ENCODE results near the gene SLC22A15. TPM values are rescaled to one million over a fixed set of nuclear protein-coding genes. Genes with fewer than 3 reads are reported as not detected.

SLC22A15 gene
- total and polyA plus RNA-seq, 10 of the 15 experiments (the other 5 are each of a cell fraction or from before 2014, with no cell fraction given): 0.05 to 2.8 (median 0.13) TPM; not detected in 1

DNA sequence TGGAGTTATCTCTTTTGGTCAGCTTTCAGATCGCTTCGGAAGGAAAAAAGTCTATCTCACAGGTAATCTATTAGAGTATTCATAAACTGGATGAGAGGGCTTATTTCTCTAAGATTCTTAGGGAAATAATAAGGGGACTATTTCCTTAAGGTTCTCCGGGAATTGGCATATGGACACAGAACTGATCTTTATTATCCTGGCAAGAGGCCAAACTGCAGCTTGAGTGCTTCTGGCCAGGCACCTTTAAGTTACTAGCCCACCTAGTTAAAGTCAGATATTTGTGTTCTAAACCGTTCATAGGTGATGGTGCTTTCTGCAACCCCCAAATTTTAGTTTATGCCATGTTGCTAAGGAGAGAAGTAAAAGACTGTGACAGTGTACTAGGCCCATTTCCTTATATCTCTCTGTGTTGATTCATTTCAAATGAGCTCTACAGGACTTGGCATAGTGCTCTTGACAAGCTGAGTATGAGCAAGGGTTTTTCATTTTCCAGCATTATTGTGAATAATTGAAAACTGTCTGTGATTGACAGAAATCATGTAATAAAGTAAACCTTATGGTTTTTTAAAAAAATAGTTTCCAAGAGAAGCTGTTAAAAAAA is 43.4 kb downstream of the SLC22A15 start:
- Histone ChIP-seq H3K9me3 (replicated peaks; ENCODE audit: control insufficient read depth, insufficient read depth, low read length) (no peaks in the 10 kb centered on the region), H3K9ac (ENCODE audit: control insufficient read depth, insufficient read depth, low read length) (no peak overlapping the region), H3K27me3 (replicated peaks in 1 of 2; ENCODE audit: control insufficient read depth in 2 of 2, insufficient read depth in 2 of 2, low read length in 1 of 2) (no peaks in the 10 kb centered on the region), H3K4me2 (ENCODE audit: control insufficient read depth, insufficient read depth) (no peak overlapping the region), H2AFZ (ENCODE audit: control insufficient read depth, low read depth, low read length) (no peak overlapping the region), H3K27ac (ENCODE audit: control insufficient read depth, insufficient read depth) (no peak overlapping the region), H3K36me3 (ENCODE audit: control insufficient read depth in 2 of 2, insufficient read depth in 2 of 2, low read length in 1 of 2) (no peaks in the 10 kb centered on the region), H3K79me2 (ENCODE audit: control insufficient read depth, insufficient read depth, low read length) (no peaks in the 10 kb centered on the region), H3K4me3 (no peak overlapping the region), H4K20me1 (ENCODE audit: control insufficient read depth, insufficient read depth) (no peaks in the 10 kb centered on the region), H3K4me1 (ENCODE audit: control insufficient read depth, insufficient read depth, low read length) (no peaks in the 10 kb centered on the region)
- no TSS peak for BruUV-seq (replicated peaks)
- TF ChIP-seq, protein P1, sequence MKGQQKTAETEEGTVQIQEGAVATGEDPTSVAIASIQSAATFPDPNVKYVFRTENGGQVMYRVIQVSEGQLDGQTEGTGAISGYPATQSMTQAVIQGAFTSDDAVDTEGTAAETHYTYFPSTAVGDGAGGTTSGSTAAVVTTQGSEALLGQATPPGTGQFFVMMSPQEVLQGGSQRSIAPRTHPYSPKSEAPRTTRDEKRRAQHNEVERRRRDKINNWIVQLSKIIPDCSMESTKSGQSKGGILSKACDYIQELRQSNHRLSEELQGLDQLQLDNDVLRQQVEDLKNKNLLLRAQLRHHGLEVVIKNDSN (IDR thresholded peaks at IDR 0.05; ENCODE audit: borderline replicate concordance, extremely low read length, insufficient read depth, low read depth, low read length): no peak
- TF ChIP-seq EP300 (IDR thresholded peaks at IDR 0.05; ENCODE audit: borderline replicate concordance in 1 of 2, control insufficient read depth in 1 of 2, low read depth in 2 of 2, low read length in 2 of 2): no peak
- TF ChIP-seq, protein P2, sequence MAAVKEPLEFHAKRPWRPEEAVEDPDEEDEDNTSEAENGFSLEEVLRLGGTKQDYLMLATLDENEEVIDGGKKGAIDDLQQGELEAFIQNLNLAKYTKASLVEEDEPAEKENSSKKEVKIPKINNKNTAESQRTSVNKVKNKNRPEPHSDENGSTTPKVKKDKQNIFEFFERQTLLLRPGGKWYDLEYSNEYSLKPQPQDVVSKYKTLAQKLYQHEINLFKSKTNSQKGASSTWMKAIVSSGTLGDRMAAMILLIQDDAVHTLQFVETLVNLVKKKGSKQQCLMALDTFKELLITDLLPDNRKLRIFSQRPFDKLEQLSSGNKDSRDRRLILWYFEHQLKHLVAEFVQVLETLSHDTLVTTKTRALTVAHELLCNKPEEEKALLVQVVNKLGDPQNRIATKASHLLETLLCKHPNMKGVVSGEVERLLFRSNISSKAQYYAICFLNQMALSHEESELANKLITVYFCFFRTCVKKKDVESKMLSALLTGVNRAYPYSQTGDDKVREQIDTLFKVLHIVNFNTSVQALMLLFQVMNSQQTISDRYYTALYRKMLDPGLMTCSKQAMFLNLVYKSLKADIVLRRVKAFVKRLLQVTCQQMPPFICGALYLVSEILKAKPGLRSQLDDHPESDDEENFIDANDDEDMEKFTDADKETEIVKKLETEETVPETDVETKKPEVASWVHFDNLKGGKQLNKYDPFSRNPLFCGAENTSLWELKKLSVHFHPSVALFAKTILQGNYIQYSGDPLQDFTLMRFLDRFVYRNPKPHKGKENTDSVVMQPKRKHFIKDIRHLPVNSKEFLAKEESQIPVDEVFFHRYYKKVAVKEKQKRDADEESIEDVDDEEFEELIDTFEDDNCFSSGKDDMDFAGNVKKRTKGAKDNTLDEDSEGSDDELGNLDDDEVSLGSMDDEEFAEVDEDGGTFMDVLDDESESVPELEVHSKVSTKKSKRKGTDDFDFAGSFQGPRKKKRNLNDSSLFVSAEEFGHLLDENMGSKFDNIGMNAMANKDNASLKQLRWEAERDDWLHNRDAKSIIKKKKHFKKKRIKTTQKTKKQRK (IDR thresholded peaks at IDR 0.05; ENCODE audit: low read depth, low read length): no peak
- TF ChIP-seq, protein P3, sequence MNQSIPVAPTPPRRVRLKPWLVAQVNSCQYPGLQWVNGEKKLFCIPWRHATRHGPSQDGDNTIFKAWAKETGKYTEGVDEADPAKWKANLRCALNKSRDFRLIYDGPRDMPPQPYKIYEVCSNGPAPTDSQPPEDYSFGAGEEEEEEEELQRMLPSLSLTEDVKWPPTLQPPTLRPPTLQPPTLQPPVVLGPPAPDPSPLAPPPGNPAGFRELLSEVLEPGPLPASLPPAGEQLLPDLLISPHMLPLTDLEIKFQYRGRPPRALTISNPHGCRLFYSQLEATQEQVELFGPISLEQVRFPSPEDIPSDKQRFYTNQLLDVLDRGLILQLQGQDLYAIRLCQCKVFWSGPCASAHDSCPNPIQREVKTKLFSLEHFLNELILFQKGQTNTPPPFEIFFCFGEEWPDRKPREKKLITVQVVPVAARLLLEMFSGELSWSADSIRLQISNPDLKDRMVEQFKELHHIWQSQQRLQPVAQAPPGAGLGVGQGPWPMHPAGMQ (IDR thresholded peaks at IDR 0.05; ENCODE audit: borderline replicate concordance): no peak
- TF ChIP-seq SREBF1 (IDR thresholded peaks at IDR 0.05; ENCODE audit: low read length): no peak
- no peak for TF ChIP-seq HCFC1 (IDR thresholded peaks at IDR 0.05; ENCODE audit: low read length)
- no peak for TF ChIP-seq IKZF1 (conservative IDR thresholded peaks at IDR 0.05)
- TF ChIP-seq HDGF (IDR thresholded peaks at IDR 0.05): no peak
- TF ChIP-seq ZNF207 (IDR thresholded peaks at IDR 0.05; ENCODE audit: borderline replicate concordance): no peak
- intact Hi-C loops (cut with micrococcal nuclease; ENCODE audit: unreplicated experiment): loop anchor here (1.0 kb wide), 1 partner anchor 213 kb away; no protein-coding TSS in a partner anchor
- FAIRE-seq (no peak), ATAC-seq (no peak), DNase-seq (ENCODE audit: low read depth, low spot score) (no peak)
- in situ Hi-C loops (cut with MboI): no loop called here
- CTCF ChIA-PET: interaction anchor here (0.7 to 4.4 kb wide), 36 partner anchors 11 to 466 kb away, joined by 3 to 60 read pairs (median 4); partner anchors contain the start of gene MAB21L3
- SMC1A ChIA-PET (ENCODE audit: uncharacterized antibody, unreplicated experiment): interaction anchor here (0.5 to 3.6 kb wide), 19 partner anchors 9 to 465 kb away, joined by 3 to 22 read pairs (median 5); no protein-coding TSS in a partner anchor
- 66% methylated on average over 4 of the region's 4 CpGs for WGBS (ENCODE audit: insufficient coverage, insufficient replicate concordance, low lambda C conversion rate, missing lambda C conversion rate)
- RAD21 ChIA-PET (ENCODE audit: unreplicated experiment): interaction anchor here (0.6 to 3.0 kb wide), 10 partner anchors 10 to 465 kb away, joined by 3 to 20 read pairs (median 4); no protein-coding TSS in a partner anchor
- POLR2A ChIA-PET: interaction anchor here (0.6 to 0.9 kb wide), 2 partner anchors 12 to 141 kb away, joined by 3 to 5 read pairs; no protein-coding TSS in a partner anchor

Measured in GM12878 (cell line).